ENCODE measurements around the gene KIF14.
A peak's percentile ranks its signal among the peaks of the same experiment; 100 is the strongest.

Gene KIF14

DNA sequence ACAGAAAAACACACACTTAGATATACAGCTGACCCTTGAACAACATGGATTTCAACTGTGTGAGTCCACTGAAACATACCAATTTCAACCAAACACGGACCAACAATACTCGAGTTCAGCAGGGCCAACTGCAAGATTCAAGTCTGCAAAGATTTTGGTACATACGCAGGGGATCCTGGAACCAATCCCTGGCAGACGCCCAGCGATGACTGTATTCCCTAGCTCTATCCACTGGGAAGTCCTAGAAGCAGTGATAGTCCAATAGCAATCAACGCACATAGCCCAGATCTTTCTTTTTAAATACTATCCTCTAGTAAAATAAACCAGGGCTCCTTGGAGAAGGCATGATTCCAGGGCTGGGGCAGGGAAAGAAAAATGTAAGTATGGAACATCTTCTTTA is 40.2 kb upstream of the KIF14 start:
- H3K27ac ChIP-seq: no peak overlapping the region
- H3K36me3 ChIP-seq (replicated peaks): peaks cover 21% of the 10 kb centered on the region
- DNase-seq: no peak
- TF ChIP-seq, protein P1, sequence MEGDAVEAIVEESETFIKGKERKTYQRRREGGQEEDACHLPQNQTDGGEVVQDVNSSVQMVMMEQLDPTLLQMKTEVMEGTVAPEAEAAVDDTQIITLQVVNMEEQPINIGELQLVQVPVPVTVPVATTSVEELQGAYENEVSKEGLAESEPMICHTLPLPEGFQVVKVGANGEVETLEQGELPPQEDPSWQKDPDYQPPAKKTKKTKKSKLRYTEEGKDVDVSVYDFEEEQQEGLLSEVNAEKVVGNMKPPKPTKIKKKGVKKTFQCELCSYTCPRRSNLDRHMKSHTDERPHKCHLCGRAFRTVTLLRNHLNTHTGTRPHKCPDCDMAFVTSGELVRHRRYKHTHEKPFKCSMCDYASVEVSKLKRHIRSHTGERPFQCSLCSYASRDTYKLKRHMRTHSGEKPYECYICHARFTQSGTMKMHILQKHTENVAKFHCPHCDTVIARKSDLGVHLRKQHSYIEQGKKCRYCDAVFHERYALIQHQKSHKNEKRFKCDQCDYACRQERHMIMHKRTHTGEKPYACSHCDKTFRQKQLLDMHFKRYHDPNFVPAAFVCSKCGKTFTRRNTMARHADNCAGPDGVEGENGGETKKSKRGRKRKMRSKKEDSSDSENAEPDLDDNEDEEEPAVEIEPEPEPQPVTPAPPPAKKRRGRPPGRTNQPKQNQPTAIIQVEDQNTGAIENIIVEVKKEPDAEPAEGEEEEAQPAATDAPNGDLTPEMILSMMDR (IDR thresholded peaks at IDR 0.05; ENCODE audit: low read depth, low read length, missing control alignments): no peak
- H3K4me3 ChIP-seq (ENCODE audit: low read depth, low read length): no peak overlapping the region
- in situ Hi-C loops (cut with HindIII; ENCODE audit: low pct_ligation_motif_present, low sequenced_read_pairs): no loop called here
- no peaks in the 10 kb centered on the region for H3K27me3 ChIP-seq (replicated peaks)

DNA sequence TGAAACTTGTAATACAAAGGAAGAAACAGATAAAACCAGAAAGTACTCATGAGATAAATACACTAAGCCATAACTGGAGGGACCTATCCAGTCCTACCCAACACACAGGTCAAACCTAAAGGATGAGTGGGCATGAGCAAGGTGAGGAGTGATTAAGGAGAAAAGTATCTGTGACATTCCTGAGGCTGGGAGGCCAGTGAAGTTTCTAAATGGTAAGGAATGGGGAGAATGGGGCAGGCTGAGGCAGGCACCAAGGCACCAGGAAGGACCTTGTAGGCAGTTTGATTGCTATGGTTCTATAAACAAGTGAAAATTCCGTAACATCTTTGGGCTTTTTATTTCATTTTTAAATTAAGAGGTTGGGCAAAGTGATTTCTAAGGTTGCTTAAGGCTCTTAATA is 38.7 kb upstream of the KIF14 start:
- H3K27ac ChIP-seq: no peak overlapping the region
- TF ChIP-seq, protein P1 (IDR thresholded peaks at IDR 0.05; ENCODE audit: low read depth, low read length, missing control alignments): no peak
- in situ Hi-C loops (cut with HindIII; ENCODE audit: low pct_ligation_motif_present, low sequenced_read_pairs): no loop called here
- H3K4me3 ChIP-seq (ENCODE audit: low read depth, low read length): no peak overlapping the region
- no peaks in the 10 kb centered on the region for H3K27me3 ChIP-seq (replicated peaks)
- DNase-seq: peak; percentile 18
- peaks cover 17% of the 10 kb centered on the region for H3K36me3 ChIP-seq (replicated peaks)

DNA sequence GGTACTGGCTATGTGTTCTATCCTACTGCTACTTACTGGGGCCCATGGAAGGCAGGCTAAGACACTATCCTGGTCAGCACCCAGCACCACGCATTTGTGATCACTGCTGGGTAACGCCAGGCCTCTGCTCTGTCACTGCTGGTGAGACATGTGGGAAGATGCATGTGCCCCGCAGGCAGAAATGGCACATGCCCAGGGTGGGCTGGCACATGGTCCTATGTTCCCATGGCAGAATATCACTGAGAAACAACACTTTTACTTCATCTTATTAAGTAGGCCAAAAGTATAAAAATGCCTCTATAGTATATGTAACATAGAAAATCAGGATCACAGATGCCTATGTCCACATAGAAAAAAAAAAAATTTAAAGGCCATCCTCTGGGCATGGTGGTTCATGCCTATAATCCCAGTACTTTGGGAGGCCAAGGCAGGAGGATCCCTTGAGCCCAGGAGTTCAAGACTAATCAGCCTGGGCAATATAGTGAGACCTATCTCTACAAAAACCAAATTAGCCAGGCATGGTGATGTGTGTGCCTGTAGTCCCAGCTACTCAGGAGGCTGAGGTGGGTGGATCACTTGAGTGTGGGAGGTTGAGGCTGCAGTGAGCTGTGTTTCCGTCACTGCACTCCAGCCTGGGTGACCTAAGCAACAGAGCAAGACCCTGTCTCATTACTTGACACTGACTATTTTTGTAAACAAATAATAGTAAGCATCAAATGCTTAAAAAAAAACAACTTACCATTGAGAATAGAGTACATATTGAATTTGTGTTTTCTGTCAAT is 37.7 kb upstream of the KIF14 start:
- H3K27me3 ChIP-seq (replicated peaks): no peaks in the 10 kb centered on the region
- TF ChIP-seq, protein P1 (IDR thresholded peaks at IDR 0.05; ENCODE audit: low read depth, low read length, missing control alignments): no peak
- no peak overlapping the region for H3K27ac ChIP-seq
- no peak overlapping the region for H3K4me3 ChIP-seq (ENCODE audit: low read depth, low read length)
- in situ Hi-C loops (cut with HindIII; ENCODE audit: low pct_ligation_motif_present, low sequenced_read_pairs): no loop called here
- H3K36me3 ChIP-seq (replicated peaks): peaks cover 17% of the 10 kb centered on the region
- no peak for DNase-seq

DNA sequence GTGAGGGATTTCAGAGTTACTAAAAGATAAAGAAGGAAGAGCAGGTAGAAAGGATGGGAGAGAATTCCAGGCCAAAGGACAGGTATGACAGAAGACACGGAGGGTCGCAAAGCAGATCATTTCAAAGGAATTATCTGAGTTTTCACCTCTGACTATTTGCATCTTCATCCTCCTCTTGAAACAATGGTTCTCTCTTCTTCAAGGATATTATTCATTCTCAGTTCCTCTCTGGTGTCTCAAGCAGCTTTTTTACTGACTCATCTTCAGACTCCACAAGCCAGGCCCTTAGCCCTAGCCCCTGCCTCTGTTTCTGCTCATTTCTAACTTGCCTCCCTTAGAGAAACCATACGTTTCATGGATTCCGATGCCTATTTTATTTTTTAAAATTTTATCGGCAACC is 34.1 kb upstream of the KIF14 start:
- TF ChIP-seq, protein P1 (IDR thresholded peaks at IDR 0.05; ENCODE audit: low read depth, low read length, missing control alignments): no peak
- Histone ChIP-seq H3K27me3 (replicated peaks) (no peaks in the 10 kb centered on the region), H3K27ac (no peak overlapping the region), H3K36me3 (replicated peaks) (peaks cover 13% of the 10 kb centered on the region), H3K4me3 (ENCODE audit: low read depth, low read length) (no peak overlapping the region)
- in situ Hi-C loops (cut with HindIII; ENCODE audit: low pct_ligation_motif_present, low sequenced_read_pairs): no loop called here
- no peak for DNase-seq

DNA sequence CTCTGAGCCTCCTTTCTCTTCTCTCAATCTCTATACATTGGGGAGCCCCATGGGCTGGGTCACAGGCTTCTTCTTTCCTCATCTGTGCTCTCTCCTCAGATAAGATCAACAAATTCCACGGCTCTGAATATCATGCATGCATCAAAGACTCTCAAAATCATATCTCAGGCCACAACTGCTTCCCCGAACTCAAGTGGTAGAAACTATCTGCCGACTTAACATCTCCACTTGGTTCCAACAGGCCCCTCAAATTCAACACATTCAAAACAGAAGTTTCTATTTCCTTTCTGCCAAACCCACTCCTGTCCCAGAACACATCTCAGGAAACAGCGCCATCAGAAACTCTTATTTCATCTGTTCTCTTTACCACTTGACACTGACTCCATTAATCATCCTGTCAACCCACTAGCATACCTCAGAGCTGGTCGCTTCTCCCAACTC is 32.5 kb upstream of the KIF14 start:
- peaks cover 6% of the 10 kb centered on the region for H3K36me3 ChIP-seq (replicated peaks)
- no peak for DNase-seq
- in situ Hi-C loops (cut with HindIII; ENCODE audit: low pct_ligation_motif_present, low sequenced_read_pairs): no loop called here
- no peak overlapping the region for H3K27ac ChIP-seq
- no peak overlapping the region for H3K4me3 ChIP-seq (ENCODE audit: low read depth, low read length)
- TF ChIP-seq, protein P1 (IDR thresholded peaks at IDR 0.05; ENCODE audit: low read depth, low read length, missing control alignments): no peak
- H3K27me3 ChIP-seq (replicated peaks): no peaks in the 10 kb centered on the region

DNA sequence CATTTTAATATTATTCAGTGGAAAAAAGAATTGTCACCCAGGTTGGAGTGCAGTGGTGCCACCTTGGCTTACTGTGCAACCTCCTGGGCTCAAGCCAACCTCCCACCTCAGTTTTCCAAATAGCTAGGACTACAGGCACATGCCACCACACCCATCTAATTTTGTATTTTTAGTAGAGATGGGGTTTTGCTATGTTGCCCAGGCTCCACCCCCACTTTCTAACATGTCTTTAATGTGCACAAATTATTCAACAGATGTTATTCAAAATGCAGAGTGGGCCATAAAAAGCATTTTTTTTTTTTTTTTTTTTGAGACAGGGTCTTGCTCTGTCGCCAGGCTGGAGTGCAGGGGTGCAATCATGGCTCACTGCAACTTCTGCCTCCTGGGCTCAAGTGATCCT is 31.8 kb upstream of the KIF14 start:
- H3K4me3 ChIP-seq (ENCODE audit: low read depth, low read length): no peak overlapping the region
- TF ChIP-seq, protein P1 (IDR thresholded peaks at IDR 0.05; ENCODE audit: low read depth, low read length, missing control alignments): no peak
- DNase-seq: no peak
- in situ Hi-C loops (cut with HindIII; ENCODE audit: low pct_ligation_motif_present, low sequenced_read_pairs): no loop called here
- peaks cover 6% of the 10 kb centered on the region for H3K36me3 ChIP-seq (replicated peaks)
- H3K27ac ChIP-seq: no peak overlapping the region
- H3K27me3 ChIP-seq (replicated peaks): no peaks in the 10 kb centered on the region
